ENCODE measurements around the gene ARFIP1.
"Not testable (repeated sequence)": the region's sequence is repeated elsewhere in the genome, so short reads cannot be mapped to it uniquely, and the experiment has no call there.

Gene ARFIP1

DNA sequence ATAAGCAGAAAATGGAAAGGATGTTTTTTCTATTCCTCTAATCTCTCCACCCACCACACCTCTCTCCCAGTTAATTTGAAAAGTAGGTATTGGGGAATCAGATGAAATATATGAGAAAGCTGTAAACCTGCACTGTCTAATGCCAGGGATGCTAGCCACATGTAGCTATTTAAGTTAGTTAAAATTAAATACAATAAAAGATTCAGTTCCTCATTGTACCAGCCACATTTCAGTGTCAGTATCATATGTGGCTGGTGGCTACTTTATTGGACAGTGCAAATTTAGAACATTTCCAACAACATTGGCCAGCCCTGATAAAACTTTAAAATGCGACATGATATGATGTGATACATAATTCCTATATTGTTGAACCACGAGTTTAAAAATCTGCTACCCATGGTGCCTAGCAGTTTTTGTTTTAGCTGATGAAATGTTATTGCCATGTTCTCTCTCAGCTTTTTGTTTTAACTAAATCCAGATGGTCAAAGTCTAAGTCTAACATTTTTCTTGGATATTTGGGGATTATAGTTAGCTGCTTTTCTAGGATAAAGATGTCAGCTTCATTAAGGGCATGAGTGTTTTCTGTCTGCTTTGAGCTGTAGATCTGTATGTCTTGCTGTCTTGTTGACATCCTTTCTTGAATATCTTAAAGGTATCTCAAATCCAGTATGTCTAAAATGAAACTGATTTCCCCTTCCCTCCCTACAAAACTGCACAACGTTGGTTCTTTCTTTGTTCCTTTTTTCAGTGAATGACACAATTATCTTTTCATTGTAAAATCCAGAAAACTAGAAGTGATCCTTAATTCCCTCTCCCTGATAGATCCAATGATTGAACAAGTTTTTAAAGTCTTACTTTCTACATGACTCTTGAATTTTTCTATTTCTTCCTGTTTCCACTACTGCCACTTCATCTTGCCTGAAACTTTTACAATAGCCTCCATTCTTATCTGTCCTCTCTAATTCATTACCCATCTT, 6.2 kb downstream of the ARFIP1 start:
- no peak for DNase-seq (ENCODE audit: low spot score)

DNA sequence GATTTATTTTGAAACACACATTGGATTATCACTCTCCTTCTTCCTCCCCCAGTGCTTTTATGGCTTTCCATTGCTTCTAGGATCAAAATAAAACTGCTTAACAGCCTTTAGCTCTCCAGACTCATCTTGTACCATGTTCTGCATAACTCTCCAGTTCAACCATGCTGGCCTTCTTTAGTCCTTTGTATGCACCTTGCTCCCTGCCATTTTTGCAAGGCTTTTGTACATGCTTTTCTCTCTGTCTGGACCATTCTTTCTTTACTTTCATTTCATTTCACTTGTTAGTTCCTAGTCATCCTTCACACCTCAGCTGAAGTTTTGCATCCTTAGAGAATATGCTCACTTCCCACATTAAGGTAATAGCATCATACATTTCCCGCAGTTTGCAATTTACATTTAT, 6.9 kb downstream of the ARFIP1 start:
- DNase-seq (ENCODE audit: low spot score): no peak

DNA sequence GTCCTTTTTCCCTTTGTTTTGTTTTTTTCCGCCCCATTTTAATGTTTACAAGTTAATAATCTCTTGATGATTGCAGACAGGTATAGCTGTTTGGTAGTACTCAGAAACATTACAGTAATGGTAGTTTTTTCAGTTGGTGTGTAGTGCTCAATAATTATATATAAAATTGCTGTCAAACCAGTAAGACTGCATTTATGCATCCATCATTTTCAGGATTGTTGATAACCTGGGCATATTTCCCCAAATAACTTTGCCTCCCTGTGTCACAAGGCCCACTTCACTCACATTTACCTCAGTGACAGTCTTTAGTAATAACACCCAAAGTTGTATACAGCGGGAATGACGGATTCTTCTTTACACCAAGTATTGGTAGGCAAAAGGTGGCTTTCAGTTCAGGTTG, 16.1 kb downstream of the ARFIP1 start:
- no peak for DNase-seq (ENCODE audit: low spot score)

DNA sequence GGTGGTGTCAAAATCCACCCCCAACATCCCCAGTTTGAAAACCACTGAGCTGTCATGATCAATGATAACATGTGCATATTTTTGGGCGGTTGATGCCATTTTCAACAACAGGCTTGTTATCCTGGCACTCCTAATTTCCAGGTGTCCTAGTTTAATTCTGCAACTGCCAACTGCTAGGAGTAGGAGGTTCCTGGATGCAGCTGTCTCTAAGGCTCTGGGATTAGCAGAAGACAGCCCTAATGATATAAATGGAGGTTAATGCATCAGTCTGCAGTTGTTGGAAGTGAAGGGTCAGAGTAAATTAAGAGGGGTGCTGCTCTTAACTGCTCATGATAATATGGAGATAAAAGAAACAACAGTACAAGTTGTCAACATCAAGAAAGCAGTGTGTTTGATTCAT, 23.8 kb downstream of the ARFIP1 start:
- DNase-seq (ENCODE audit: low spot score): no peak

DNA sequence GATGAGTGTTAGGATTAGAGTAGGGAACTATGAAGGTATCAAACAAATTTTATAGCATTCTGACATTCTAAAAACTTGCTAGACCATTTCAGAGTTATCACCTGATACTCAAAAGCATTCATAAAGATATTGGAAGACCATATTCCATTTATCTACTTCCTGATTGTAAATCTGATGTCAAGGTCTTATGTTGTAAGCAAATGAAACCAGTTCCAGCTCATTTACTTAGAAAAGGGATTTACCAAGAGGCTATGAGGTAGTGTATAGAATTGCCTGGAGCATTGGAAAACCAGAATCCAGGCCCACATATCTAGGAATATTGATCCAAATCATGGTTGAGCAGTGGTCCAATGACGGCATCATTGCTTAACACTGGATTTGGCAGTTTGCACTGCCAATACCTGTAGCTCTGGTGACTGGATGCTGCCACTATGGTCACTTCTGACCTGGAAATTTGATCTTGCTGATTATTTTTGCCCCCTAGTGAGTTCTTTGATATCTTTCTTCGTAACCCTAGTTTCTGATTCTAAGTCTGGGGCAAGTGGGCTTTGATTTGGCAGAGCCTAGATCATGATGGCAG, 25.4 kb downstream of the ARFIP1 start:
- no peak for DNase-seq (ENCODE audit: low spot score)

GRCh38 chr4:152805818-152806217, 26.1 kb downstream of the ARFIP1 start:
- DNase-seq (ENCODE audit: low spot score): no peak

DNA sequence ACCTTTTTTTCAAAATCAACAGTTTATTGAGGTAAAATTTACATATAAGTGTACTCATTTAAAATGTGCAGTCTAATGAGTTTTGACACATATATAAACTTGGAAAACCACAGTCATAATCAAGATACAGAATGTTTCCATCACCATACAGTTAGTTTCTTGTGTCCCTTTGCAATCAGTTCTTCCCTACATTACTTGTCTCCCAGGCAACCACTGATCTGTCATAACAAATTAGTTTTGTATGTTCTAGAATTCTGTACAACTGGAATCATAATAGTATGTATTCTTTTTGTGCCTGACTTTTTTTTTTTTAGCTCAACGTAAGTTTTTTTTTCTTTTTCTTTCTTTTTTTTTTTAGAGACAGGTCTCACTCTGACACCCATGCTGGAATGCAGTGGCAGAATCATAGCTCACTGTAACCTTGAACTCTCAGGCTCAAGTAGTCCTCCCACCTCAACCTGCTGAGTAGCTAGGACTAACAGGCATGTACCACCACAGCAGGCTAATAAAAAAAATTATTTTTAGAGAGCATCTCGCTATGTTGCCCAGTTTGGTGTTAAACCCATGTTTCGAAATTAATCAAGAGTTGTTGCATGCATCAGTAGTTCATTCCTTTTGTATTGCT, 26.9 kb downstream of the ARFIP1 start:
- DNase-seq (ENCODE audit: low spot score): no peak

DNA sequence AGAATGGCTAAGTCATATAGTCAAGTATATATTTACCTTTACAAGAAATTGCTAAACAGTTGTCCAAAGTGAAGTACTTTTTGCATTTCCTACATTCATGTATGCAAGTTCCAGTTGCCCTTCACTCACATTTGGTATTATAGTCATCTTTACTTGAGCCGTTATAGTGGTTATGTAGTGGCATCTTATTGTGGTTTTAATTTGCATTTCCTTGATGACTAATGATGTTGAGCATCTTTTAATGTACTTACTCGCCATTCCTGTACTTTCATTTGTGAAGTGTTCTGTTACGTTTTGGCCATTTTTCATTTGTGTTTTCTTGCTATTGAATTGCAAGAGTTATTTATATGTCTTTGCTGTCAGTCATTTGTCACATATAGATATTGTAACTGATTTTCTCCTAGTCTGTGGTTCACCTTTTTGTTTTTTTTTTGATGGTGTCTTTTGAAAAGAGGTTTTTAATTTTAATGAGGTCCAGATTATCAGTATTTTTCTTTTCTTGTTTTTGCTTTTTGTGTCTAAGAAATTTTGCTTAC, 27.6 kb downstream of the ARFIP1 start:
- no peak for DNase-seq (ENCODE audit: low spot score)

GRCh38 chr4:152808670-152809069, 28.9 kb downstream of the ARFIP1 start:
- DNase-seq (ENCODE audit: low spot score): no peak

GRCh38 chr4:152810715-152811287, 31.0 kb downstream of the ARFIP1 start:
- DNase-seq (ENCODE audit: low spot score): peak; percentile 15

DNA sequence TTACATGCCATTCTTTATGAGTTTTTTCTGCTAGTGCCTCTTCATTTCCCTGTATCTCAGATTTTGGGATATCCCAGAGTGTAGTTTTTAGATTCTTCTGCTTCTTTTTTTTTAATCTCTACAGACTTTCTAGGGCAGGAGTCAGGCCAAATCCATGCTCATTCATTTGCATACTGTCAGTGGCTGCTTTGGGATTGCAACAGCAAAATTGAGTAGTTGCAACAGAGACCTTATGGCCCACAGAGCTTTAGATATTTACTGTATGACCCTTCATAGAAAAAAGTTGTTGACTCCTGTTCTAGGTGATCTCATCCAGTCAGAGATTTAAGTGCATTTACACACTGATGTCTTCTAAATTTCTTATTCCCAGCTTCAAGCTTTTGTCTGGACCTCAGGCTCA, 35.3 kb downstream of the ARFIP1 start:
- no peak for DNase-seq (ENCODE audit: low spot score)

DNA sequence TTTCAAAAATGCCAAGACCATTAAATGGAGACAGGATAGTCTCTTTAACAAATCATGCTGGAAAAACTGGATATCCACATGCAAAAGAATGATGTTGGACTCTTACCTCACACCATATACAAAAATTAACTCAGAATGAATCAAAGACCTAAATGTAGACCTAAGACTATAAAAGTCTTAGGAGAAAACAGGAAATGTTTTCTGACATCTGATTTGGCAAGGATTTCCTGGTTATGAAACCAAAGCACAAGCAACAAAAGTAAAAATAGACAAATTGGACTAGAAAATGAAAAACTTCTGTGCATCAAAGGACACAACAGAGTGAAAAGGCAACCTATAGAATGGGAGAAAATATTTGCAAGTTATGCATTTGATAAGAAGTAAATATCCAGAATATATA, 37.6 kb downstream of the ARFIP1 start:
- no peak for DNase-seq (ENCODE audit: low spot score)

DNA sequence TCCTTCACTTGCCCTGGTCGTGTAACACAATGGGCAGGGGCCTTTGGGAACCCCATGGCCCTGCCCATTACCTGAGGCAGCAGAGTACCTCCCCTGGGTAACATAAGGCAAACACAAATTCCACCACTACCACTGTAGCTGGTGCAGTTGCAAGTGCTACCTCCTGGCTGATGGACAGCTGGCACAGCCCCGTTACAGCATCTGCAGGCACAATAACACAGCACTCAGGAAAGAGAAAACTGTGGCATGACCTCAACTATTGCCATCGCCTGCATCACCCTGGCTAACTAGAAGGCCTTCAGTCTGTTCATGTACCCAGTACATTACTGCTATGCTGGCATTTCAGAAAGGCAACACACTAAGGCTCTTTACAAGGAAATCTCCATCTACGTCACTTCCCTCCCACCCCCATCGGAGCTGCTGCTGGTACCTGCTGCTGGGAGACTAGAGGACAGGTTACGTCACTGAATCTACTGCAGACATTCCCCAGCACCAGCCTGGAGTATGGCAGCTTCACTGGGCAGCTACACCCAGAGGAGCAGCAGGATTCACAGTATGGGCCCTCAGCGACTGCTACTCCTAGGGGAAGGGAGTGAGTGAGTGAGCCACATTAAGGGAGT, 39.4 kb downstream of the ARFIP1 start:
- DNase-seq (ENCODE audit: low spot score): no peak

DNA sequence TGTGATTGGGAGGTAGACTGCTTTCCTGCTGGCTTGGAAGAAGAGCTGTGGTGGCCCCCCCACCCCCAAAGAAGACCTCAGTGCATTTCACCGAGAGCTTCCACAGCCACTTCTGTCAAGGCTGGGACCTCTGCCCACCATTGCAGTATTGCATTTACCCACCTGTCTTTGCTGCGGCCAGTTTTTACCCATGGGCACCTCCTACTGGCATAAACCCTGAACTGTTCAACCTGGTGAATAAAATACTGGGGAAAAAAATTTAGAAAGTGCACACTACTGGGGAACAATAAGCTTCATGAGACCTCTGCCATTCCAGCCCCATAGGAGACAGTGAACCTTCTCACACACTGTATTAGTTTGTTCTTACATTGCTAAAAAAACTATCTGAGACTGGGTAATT, 40.3 kb downstream of the ARFIP1 start:
- DNase-seq (ENCODE audit: low spot score): no peak

GRCh38 chr4:152822323-152822722, 42.6 kb downstream of the ARFIP1 start:
- DNase-seq (ENCODE audit: low spot score): no peak

DNA sequence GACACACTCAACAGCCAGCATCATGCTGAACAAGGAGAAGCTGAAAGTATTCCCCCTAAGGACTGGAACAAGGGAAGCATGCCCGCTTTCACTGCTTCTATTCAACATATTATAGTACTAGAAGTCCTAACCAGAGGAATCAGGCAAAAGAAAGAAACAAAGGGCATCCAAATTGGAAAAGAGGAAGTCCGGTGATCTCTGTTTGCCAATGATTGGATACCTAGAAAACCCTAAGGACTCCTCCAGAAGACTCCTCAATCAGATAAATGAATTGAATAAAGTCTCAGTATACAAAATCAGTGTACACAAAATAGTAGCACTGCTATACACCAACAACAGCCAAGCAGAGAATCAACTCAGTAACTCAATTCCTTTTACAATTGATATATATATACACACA, 44.8 kb downstream of the ARFIP1 start:
- no peak for DNase-seq (ENCODE audit: low spot score)

- no peak for DNase-seq (ENCODE audit: low spot score)
Measured at GRCh38 chr4:152825336-152825735, 45.6 kb downstream of the ARFIP1 start.

DNA sequence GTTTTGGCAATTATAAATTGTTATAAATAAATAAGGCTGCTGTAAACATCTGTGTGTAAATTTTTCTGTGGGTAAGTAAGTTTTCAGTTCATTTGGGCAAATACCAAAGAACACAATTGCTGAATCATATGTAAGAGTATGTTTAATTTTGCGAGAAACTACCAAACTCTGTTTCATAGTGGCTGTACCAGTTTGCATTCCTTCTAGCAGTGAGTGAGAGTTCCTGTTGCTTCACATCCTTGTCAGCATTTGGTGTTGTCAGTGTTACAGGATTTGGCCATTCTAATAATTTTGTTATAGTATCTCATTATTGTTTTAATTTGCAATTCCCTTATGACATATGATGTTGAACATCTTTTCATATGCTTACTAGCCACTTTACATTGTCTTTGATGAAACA, 48.4 kb downstream of the ARFIP1 start:
- DNase-seq (ENCODE audit: low spot score): no peak

DNA sequence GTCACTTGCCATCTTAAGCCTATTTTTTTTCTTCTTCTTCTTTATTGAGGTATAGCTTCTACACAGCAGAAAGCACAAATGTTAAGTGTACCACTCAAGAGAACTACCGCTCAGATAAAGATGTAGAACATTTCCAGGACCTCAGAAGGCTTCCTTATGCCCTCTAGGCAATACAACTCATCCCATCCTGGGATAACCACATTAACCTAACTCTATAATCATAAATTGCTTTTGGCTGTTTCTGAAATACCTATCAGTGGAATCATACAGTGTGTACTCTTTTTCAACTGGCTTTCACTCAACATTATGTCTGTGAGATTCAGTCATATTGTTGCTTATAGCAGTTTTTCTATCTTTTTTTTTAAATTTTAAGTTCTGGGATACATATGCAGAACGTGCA, 51.7 kb downstream of the ARFIP1 start:
- DNase-seq (ENCODE audit: low spot score): no peak

DNA sequence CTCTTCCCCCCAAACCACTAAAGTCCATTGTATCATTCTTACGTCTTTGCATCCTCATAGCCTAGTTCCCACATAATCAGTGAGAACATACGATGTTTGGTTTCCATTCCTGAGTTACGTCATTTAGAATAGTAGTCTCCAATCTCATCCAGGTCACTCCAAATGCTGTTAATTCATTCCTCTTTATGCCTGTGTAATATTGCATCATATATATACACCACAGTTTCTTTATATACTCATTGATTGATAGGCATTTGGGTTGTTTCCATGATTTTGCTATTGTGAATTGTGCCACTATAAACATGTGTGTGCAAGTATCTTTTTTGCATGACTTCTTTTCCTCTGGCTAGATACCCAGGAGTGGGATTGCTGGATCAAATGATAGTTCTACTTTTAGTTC, 57.2 kb downstream of the ARFIP1 start:
- no peak for DNase-seq (ENCODE audit: low spot score)

DNA sequence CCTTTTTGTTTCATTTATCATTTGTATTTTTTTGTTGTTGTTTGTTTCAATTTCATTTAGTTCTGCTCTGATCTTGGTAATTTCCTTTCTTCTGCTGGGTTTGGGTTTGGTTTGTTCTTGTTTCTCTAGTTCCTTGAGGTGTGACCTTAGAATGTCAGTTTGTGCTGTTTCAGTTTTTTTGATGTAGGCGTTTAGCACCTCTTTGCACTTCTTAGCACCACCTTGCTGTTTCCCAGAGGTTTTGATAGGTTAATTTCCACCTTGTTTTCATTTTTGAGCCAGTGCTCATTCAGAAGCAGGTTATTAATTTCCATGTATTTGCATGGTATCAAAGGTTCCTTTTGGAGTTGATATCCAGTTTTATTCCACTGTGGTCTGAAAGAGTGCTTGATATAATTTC, 60.0 kb downstream of the ARFIP1 start:
- not testable (repeated sequence) for DNase-seq (ENCODE audit: low spot score)

DNA sequence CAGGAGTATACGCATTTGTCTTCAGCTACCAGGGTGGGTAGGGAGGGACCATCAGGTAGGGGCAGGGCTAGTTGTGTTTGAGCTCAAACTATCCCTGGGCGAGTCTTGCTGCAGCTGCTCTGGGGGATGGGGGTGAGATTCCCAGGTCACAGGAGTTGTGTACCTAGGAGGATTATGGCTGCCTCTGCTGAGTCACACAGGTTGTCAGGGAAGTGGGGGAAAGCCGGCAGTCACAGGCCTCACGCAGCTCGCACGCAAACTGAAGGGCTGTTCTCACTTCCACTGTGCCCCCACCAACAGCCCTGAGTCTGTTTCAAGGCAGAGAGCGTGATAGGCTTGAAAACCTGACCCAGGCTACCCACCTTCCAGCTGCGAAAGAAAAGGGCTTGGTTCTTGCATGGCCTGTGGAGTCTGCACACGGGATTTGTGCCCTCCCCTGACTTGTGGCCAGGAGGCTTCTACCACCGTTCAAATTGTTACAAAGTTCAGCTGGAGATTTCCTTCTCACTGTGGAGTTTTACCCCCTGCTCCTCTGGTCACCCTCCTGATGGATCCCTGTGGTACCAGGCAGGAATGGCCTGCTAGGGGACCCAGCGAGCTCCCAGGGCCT, 63.8 kb downstream of the ARFIP1 start:
- DNase-seq (ENCODE audit: low spot score): no peak
